Measurements from ENCODE around the gene RUNDC3A.

DNA sequence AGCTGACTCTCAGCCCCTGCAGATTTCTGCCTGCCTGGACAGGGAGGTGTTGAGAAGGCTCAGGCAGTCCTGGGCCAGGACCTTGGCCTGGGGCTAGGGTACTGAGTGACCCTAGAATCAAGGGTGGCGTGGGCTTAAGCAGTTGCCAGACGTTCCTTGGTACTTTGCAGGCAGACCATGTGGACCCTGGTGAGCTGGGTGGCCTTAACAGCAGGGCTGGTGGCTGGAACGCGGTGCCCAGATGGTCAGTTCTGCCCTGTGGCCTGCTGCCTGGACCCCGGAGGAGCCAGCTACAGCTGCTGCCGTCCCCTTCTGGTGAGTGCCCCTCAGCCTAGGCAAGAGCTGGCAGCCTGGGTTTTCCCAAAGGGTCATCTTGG, 40.6 kb downstream of the RUNDC3A start:
- TF ChIP-seq, protein P1, sequence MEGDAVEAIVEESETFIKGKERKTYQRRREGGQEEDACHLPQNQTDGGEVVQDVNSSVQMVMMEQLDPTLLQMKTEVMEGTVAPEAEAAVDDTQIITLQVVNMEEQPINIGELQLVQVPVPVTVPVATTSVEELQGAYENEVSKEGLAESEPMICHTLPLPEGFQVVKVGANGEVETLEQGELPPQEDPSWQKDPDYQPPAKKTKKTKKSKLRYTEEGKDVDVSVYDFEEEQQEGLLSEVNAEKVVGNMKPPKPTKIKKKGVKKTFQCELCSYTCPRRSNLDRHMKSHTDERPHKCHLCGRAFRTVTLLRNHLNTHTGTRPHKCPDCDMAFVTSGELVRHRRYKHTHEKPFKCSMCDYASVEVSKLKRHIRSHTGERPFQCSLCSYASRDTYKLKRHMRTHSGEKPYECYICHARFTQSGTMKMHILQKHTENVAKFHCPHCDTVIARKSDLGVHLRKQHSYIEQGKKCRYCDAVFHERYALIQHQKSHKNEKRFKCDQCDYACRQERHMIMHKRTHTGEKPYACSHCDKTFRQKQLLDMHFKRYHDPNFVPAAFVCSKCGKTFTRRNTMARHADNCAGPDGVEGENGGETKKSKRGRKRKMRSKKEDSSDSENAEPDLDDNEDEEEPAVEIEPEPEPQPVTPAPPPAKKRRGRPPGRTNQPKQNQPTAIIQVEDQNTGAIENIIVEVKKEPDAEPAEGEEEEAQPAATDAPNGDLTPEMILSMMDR (IDR thresholded peaks at IDR 0.05), result no peak
- TF ChIP-seq POLR2AphosphoS5 (IDR thresholded peaks at IDR 0.05) (no peak), EP300 (IDR thresholded peaks at IDR 0.05) (no peak), POLR2A (IDR thresholded peaks at IDR 0.05) (no peak)
